ENCODE data around the gene NTHL1. TPM values are rescaled to one million over a fixed set of nuclear protein-coding genes. Genes with fewer than 3 reads are reported as not detected.

Gene NTHL1
- total RNA-seq, 1 experiment from 2014 or later = 93.3 TPM

DNA sequence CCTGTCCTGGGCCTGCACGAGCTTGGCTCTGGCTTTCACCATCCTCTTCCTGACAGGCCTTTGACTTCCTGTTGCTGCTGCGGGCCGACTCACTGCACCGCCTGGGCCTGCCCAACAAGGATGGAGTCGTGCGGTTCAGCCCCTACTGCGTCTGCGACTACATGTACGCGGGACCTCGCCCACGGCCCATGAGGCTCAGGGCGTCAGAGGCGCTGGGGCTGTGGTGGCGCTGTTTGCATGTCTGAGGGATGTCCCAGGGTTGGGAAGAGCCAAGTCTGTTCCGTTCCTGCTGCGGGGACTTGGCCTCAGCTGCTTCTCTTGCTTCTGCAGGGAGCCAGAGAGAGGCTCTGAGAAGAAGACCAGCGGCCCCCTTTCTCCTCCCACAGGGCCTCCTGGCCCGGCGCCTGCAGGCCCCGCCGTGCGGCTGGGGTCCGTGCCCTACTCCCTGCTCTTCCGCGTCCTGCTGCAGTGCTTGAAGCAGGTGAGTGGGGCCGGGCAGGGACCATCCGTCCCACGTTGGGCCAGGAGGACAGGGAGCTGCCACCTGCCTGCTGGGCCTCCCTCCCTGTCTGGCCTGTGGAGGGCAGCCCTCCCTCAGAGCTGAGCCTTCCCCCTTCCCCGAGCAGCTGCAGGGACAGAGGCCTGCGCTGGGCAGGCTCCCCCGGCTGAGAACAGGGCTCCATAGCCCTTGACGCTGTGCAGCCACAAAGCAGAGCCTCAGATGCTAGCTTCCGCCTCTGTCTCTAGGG is 24.0 kb upstream of the NTHL1 start (continued):
- TF ChIP-seq AFF4 (CRISPR knock-in tag; IDR thresholded peaks at IDR 0.05; ENCODE audit: borderline replicate concordance) = no peak

DNA sequence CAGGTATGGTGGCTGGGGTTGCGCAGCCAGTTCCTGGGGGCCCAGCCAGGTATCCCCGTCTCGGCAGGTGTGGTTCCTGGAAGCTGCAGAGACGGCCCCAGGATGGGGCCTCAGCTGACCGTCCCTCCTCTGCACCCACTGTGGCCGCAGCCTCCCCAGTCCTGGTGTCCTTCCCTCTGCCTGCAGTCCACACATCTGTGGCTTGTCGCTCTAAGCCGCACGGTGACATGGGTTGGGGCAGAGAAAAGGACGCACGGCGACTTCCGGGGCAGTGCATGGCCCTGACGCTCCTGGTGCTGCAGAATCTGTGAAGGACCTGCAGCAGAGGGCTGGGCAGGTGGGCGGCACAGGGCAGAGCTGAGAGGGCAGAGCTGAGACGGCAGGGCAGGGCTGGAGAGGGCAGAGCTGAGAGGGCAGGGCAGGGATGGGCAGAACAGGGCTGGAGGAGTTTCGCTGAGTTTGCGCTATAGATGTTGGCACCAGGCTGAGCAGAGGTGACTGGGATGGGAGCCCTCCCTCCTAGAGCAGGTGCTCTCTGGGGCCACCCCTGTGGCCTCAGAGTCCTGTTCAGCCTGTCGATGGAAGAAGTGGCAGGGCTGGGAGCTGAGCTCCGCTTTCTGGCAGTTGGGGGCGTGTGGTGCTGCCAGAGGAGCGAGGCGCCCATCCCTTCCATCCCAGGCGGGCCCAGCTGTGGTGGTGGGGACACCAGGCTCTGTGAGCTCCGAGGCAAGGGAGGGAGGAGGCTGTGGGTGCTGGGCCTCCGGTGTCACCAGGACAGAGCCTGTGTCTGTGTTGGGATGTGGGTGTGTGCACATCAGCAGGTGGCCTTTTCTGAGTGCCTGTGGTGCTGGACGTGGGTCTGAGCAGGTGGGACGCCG is 23.2 kb upstream of the NTHL1 start:
- no peak for DNase-seq (ENCODE audit: low spot score)
- H3K4me3 Mint-ChIP-seq = no peak overlapping the region
- POLR2A ChIA-PET = no interaction called here
- ATAC-seq = no peak
- H3K36me3 Mint-ChIP-seq = peaks cover 21% of the 10 kb centered on the region
- no peaks in the 10 kb centered on the region for H3K9me3 Mint-ChIP-seq
- H3K27me3 Mint-ChIP-seq (ENCODE audit: low read depth) = no peaks in the 10 kb centered on the region
- no peaks in the 10 kb centered on the region for H3K4me1 Mint-ChIP-seq
- no peak for TF ChIP-seq OVOL2 (CRISPR knock-in tag; IDR thresholded peaks at IDR 0.05; ENCODE audit: borderline replicate concordance)
- no peak overlapping the region for H3K27ac Mint-ChIP-seq
- CTCF ChIA-PET = interaction anchor here (0.7 to 2.0 kb wide), 3 partner anchors 23 to 70 kb away, joined by 3 to 6 read pairs (median 6); partner anchors contain the start of genes NTHL1 and TSC2

GRCh38 chr16:2066139-2066538 is 18.5 kb upstream of the NTHL1 start:
- H3K27ac Mint-ChIP-seq = no peak overlapping the region
- no peaks in the 10 kb centered on the region for H3K27me3 Mint-ChIP-seq (ENCODE audit: low read depth)
- no peak overlapping the region for H3K4me3 Mint-ChIP-seq
- H3K36me3 Mint-ChIP-seq = peaks cover 20% of the 10 kb centered on the region
- TF ChIP-seq NFYB (CRISPR knock-in tag; conservative IDR thresholded peaks at IDR 0.05; ENCODE audit: low read depth) (no peak), FOXJ3 (CRISPR knock-in tag; IDR thresholded peaks at IDR 0.05; ENCODE audit: borderline replicate concordance) (no peak), ELF4 (CRISPR knock-in tag; IDR thresholded peaks at IDR 0.05; ENCODE audit: low read depth) (no peak), PREB (CRISPR knock-in tag; IDR thresholded peaks at IDR 0.05; ENCODE audit: borderline replicate concordance) (no peak), ZSCAN18 (CRISPR knock-in tag; IDR thresholded peaks at IDR 0.05) (no peak), GRHL2 (CRISPR knock-in tag; IDR thresholded peaks at IDR 0.05; ENCODE audit: insufficient replicate concordance, severe bottlenecking) (no peak), IRF1 (CRISPR knock-in tag; IDR thresholded peaks at IDR 0.05) (no peak), NFATC4 (CRISPR knock-in tag; IDR thresholded peaks at IDR 0.05) (no peak), SMAD3 (CRISPR knock-in tag; IDR thresholded peaks at IDR 0.05; ENCODE audit: borderline replicate concordance) (no peak), ZNF219 (CRISPR knock-in tag; IDR thresholded peaks at IDR 0.05; ENCODE audit: borderline replicate concordance) (no peak), HMGA2 (CRISPR knock-in tag; IDR thresholded peaks at IDR 0.05) (no peak), GABPB1 (CRISPR knock-in tag; IDR thresholded peaks at IDR 0.05) (no peak), ZNF423 (CRISPR knock-in tag; IDR thresholded peaks at IDR 0.05) (no peak), AFF4 (CRISPR knock-in tag; IDR thresholded peaks at IDR 0.05; ENCODE audit: borderline replicate concordance) (no peak)
- TF ChIP-seq, protein P1, sequence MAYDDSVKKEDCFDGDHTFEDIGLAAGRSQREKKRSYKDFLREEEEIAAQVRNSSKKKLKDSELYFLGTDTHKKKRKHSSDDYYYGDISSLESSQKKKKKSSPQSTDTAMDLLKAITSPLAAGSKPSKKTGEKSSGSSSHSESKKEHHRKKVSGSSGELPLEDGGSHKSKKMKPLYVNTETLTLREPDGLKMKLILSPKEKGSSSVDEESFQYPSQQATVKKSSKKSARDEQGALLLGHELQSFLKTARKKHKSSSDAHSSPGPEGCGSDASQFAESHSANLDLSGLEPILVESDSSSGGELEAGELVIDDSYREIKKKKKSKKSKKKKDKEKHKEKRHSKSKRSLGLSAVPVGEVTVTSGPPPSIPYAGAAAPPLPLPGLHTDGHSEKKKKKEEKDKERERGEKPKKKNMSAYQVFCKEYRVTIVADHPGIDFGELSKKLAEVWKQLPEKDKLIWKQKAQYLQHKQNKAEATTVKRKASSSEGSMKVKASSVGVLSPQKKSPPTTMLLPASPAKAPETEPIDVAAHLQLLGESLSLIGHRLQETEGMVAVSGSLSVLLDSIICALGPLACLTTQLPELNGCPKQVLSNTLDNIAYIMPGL (CRISPR knock-in tag; IDR thresholded peaks at IDR 0.05) = no peak
- ATAC-seq (no peak), DNase-seq (ENCODE audit: low spot score) (no peak)
- CTCF ChIA-PET = no interaction called here
- H3K4me1 Mint-ChIP-seq = no peaks in the 10 kb centered on the region
- H3K9me3 Mint-ChIP-seq = no peaks in the 10 kb centered on the region
- POLR2A ChIA-PET = no interaction called here
